ENCODE measurements around the gene RIPOR1. TPM values are rescaled to one million over a fixed set of nuclear protein-coding genes. Genes with fewer than 3 reads are reported as not detected.

The RIPOR1 gene
- polyA plus RNA-seq, 1 of the 3 experiments (the other 2 are of a cell fraction), result 24.7 TPM

- Histone ChIP-seq H3K36me3 (replicated peaks in 1 of 2; ENCODE audit: control insufficient read depth in 1 of 2, insufficient read depth in 2 of 2, low read length in 1 of 2) (no peaks in the 10 kb centered on the region), H3K4me3 (ENCODE audit: low read depth in 2 of 2, low read length in 1 of 2) (no peak overlapping the region), H3K9ac (no peak overlapping the region), H3K79me2 (ENCODE audit: insufficient read depth) (no peaks in the 10 kb centered on the region), H2AFZ (ENCODE audit: low read depth) (no peak overlapping the region), H3K9me3 (no peaks in the 10 kb centered on the region), H4K20me1 (ENCODE audit: insufficient read depth) (no peaks in the 10 kb centered on the region), H3K9me2 (no peaks in the 10 kb centered on the region), H3K4me1 (ENCODE audit: control insufficient read depth in 1 of 2, insufficient read depth in 2 of 2, low read depth in 1 of 2, low read length in 1 of 2) (peaks cover 3 to 11% of the 10 kb centered on the region in 2 experiments; a peak in 2 of 4 replicates), H3K27ac (ENCODE audit: low read depth in 2 of 2, low read length in 1 of 2) (no peak overlapping the region), H3K27me3 (ENCODE audit: insufficient read depth) (no peaks in the 10 kb centered on the region), H3F3A (replicated peaks; ENCODE audit: insufficient read depth) (peaks cover 24% of the 10 kb centered on the region), H3K4me2 (no peak overlapping the region)
- ChIA-PET CTCF (interaction anchor here (0.9 to 9.3 kb wide), 3 partner anchors 26 to 146 kb away, joined by 3 to 246 read pairs (median 57); partner anchors contain the start of genes ACD, C16orf86, ENKD1 and PARD6A), POLR2A (no interaction called here)
- DNase-seq, result no peak
- WGBS (ENCODE audit: low lambda C conversion rate), result 100% methylated on average over 8 of the region's 8 CpGs
- no peak for TF ChIP-seq NRF1 (IDR thresholded peaks at IDR 0.05; ENCODE audit: low read depth, low read length)
These were observed 10.0 kb upstream of the RIPOR1 start for GRCh38 chr16:67518676-67519075.

- 68% methylated on average over 4 of the region's 4 CpGs for WGBS (ENCODE audit: low lambda C conversion rate)
- no peak for DNase-seq
- H3K4me1 ChIP-seq (ENCODE audit: control insufficient read depth in 1 of 2, insufficient read depth in 2 of 2, low read depth in 1 of 2, low read length in 1 of 2), result peaks cover 3 to 11% of the 10 kb centered on the region in 2 experiments; a peak in 2 of 4 replicates
- H3K4me3 ChIP-seq (ENCODE audit: low read depth in 2 of 2, low read length in 1 of 2), result no peak overlapping the region
- no peaks in the 10 kb centered on the region for H3K79me2 ChIP-seq (ENCODE audit: insufficient read depth)
- no peaks in the 10 kb centered on the region for H4K20me1 ChIP-seq (ENCODE audit: insufficient read depth)
- no peak for TF ChIP-seq YY1 (IDR thresholded peaks at IDR 0.05; ENCODE audit: low read depth)
- no peak for TF ChIP-seq ZBTB33 (IDR thresholded peaks at IDR 0.05; ENCODE audit: borderline replicate concordance, low read depth)
- no peak for TF ChIP-seq CHD2 (IDR thresholded peaks at IDR 0.05; ENCODE audit: low read length, partially characterized antibody)
- no peak for TF ChIP-seq EZH2phosphoT487 (IDR thresholded peaks at IDR 0.05; ENCODE audit: borderline replicate concordance, low read depth)
- TF ChIP-seq RXRA (IDR thresholded peaks at IDR 0.05; ENCODE audit: borderline replicate concordance, low read depth), result no peak
- no peak for TF ChIP-seq PBX3 (IDR thresholded peaks at IDR 0.05)
- TF ChIP-seq MAX (IDR thresholded peaks at IDR 0.05; ENCODE audit: low read depth), result no peak
- no peak for TF ChIP-seq SIN3A (IDR thresholded peaks at IDR 0.05; ENCODE audit: borderline replicate concordance, low read depth, low read length)
- TF ChIP-seq SMC3 (IDR thresholded peaks at IDR 0.05; ENCODE audit: low read depth, low read length), result no peak
- TF ChIP-seq POLR2AphosphoS5 (IDR thresholded peaks at IDR 0.05; ENCODE audit: low read depth, low read length), result no peak
- TF ChIP-seq TEAD4 (IDR thresholded peaks at IDR 0.05; ENCODE audit: borderline replicate concordance, insufficient read depth), result no peak
- no peak for TF ChIP-seq FOXJ3 (CRISPR knock-in tag; IDR thresholded peaks at IDR 0.05)
- TF ChIP-seq CTCF (IDR thresholded peaks at IDR 0.05), result no peak
- TF ChIP-seq ELF1 (IDR thresholded peaks at IDR 0.05), result no peak
- no peak for TF ChIP-seq JUND (IDR thresholded peaks at IDR 0.05)
- TF ChIP-seq GATA2 (CRISPR knock-in tag; IDR thresholded peaks at IDR 0.05), result no peak
- ChIA-PET POLR2A (no interaction called here), CTCF (interaction anchor here (0.6 to 9.3 kb wide), 5 partner anchors 18 to 202 kb away, joined by 3 to 246 read pairs (median 72); partner anchors contain the start of genes ACD, C16orf86, CTCF and ENKD1)
- H3K9ac ChIP-seq, result no peak overlapping the region
- no peaks in the 10 kb centered on the region for H3K9me3 ChIP-seq
- H3F3A ChIP-seq (replicated peaks; ENCODE audit: insufficient read depth), result peaks cover 24% of the 10 kb centered on the region
- no peaks in the 10 kb centered on the region for H3K36me3 ChIP-seq (replicated peaks in 1 of 2; ENCODE audit: control insufficient read depth in 1 of 2, insufficient read depth in 2 of 2, low read length in 1 of 2)
- H3K27me3 ChIP-seq (ENCODE audit: insufficient read depth), result no peaks in the 10 kb centered on the region
- no peak overlapping the region for H2AFZ ChIP-seq (ENCODE audit: low read depth)
- H3K27ac ChIP-seq (ENCODE audit: low read depth in 2 of 2, low read length in 1 of 2), result no peak overlapping the region
- H3K9me2 ChIP-seq, result no peaks in the 10 kb centered on the region
- H3K4me2 ChIP-seq, result no peak overlapping the region
These were observed 9.4 kb upstream of the RIPOR1 start for GRCh38 chr16:67519242-67519641.

All from SK-N-SH (cell line).